ENCODE measurements around the gene TNFRSF8.
"Not testable (repeated sequence)": the region's sequence is repeated elsewhere in the genome, so short reads cannot be mapped to it uniquely, and the experiment has no call there.

Gene TNFRSF8

GRCh38 chr1:12039164-12039525, 24.0 kb upstream of the TNFRSF8 start:
- DNase-seq, result no peak

GRCh38 chr1:12039824-12040456, 23.2 kb upstream of the TNFRSF8 start:
- DNase-seq, result not testable (repeated sequence)

- no peak for DNase-seq
Measured at GRCh38 chr1:12040457-12041051, 22.5 kb upstream of the TNFRSF8 start.

DNA sequence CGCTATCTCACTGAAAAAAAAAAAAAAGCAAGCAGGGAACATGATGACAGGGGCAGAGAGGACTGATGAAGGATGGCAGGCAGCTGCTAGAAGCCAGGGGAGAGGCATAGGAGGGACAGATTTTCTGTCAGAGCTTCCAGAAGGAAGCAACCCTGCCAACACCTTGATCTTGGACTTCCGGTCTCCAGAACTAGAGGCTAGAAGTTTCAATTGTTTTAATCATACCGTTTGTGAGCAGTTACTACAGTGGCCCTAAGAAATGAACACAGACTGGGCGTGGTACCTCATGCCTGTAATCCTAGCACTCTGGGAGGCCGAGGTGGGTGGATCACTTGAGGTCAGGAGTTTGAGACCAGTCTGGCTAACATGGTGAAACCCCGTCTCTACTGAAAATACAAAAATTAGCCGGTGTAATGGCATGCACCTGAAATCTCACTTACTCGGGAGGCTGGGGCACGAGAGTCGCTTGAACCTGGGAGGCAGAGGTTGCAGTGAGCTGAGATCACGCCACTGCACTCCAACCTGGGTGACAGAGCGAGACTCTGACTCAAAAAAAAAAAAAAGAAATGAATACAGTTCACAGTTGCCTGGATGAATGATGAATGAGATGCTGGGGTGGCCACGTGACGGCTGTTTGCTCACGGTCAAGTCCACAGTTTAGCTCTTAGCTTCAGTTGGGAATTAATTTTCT, 18.8 kb upstream of the TNFRSF8 start:
- DNase-seq, result not testable (repeated sequence)

- DNase-seq, result no peak
Measured at GRCh38 chr1:12046749-12047119, 16.4 kb upstream of the TNFRSF8 start.

- DNase-seq, result no peak
Measured at GRCh38 chr1:12047120-12047876, 15.8 kb upstream of the TNFRSF8 start.

DNA sequence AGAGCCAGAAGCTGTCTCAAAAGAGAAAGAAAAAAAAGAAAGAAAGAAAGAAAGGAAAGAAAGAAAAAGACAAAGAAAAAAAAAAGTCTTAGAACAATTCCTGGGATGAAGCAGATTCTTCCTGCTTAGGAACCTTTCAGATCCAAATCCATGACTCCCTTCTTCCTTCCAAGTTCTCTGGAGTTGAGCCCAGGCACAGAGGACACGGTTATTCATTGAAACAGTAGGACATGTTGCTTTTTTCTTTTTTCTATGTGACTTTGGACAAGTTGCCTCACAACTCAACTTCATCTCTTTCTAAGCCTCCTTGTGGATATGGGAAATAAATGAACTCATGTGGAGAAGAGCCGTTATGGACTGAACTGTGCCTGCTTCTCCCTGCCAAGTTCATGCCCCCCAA, 14.7 kb upstream of the TNFRSF8 start:
- DNase-seq, result no peak

GRCh38 chr1:12049616-12050015, 13.5 kb upstream of the TNFRSF8 start:
- DNase-seq, result no peak

DNA sequence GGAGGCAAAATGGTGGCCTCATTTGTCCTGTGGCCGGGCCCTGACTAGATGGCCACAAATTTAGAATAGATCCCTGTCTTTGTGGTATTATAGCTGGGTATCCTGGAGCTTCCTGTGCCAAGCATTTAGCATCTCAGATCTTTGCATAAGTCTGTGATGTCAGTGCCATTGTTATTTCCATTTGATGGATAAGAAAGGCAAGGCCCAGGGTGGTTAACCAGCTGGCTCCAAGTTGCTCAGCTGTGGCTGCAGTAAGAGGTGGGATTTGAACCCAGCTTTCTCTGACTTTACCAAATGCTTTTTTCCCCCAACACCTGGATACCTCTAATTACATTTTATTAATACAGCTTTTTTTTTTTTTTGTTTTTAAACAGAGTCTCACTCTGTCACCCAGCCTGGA, 11.7 kb upstream of the TNFRSF8 start:
- no peak for DNase-seq

DNA sequence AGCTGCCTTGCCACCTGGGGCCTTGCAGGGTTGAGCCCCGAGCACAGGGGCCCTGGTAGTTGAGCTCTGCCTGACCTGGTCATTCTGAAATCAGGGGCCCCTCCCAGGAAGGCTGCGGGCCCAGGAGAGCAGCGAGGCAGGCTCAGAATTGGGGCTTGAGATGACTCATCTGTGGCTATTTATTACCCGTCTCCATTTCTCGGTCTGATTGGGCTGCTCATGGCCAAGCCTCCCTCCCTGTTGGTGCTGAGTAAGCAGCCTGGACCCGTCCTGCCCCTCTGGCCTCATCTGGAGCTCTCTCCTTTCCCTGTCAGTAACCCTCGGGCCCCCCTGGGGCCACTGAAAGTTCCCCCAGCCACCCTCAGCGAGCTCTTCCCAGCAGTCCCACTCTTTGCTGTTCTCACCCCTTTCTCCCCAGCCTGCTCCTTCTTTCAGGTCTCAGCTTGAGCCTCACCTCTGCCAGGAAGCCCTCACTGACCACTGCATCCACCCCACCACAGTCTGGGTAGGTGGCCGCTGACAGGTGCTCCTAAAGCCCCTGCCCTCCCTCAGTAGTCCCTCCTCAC, 11.0 kb upstream of the TNFRSF8 start:
- no peak for DNase-seq

GRCh38 chr1:12052997-12053686, 10.0 kb upstream of the TNFRSF8 start:
- DNase-seq, result no peak

DNA sequence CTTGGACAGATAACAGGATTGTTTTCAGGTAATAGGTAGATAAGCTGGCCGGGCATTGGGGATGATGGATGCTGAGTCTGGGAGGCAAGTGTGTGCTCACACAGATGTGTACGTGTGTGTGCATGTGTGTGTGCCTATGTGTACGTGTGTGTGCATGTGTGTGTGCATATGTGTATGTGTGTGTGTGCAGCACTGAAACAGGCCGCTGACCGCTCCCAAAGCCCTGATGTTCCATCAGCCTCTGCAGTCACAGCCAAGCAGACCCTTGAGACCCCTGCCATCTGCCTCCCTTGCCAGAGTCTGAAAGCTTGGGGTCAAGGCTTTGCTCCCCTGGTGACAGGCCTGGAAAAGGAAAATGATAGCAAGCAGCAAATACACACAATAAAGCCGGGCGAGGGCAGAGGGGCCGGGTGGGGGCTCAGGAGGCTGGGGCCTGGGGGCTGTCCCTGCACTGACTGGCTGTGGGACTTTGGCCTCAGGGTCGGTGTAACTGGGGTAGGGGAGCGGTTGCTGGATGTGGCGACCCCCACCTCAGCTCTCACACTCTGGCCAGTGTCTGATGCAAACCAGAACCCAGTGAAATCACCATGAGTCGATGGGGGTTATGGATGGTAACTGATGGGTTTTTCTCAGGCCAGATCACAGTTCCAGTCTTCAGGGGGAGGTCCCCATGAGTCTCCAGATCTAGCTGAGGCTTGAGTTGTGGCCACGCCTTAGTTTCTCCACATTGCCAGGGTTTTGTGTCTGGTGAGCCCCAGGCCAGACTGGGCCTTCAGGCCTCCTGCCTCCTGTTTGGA, 9.2 kb upstream of the TNFRSF8 start:
- DNase-seq, result no peak

DNA sequence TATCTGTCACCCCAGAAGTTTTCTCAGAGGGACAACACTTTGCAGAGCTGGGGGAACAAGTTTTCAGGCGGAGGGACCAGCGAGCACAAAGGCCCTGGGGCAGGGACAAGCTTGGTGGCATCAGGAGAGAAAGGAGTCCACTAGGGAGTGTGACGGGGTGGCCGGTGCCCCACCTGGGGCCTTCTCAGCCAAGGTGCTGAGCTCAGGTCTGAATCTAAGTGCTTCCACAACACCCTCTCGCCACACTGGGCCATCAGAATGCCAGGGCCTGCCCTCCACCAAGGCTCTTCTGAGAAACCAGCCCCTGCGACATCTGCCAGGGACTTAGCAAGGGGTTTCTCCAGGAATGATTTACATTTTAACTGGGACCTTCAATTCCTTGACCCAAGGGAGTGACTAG, 7.8 kb upstream of the TNFRSF8 start:
- no peak for DNase-seq

DNA sequence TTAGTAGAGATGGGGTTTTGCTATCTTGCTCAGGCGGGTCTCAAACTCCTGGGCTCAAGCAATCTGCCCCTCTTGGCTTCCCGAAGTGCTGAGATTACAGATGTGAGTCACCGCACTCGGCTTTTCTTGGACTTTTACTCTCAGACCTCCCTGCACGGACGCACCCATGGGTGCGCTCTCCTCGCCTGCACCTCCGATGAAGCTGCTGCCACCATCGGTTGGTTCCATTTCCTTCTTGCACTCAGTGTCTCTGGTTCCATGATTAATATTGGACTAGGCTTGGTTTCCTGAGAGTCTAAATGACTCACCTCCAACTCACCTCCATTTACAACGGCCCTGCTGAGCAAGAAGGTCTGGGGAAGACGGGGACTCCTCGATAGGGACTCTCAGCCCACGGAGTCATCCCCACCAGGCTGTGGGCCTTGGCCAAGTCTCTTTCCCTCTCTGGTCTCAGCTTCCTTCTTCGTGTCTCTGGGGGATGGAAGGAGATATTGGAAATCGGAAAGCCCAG, 6.7 kb upstream of the TNFRSF8 start:
- no peak for DNase-seq

DNA sequence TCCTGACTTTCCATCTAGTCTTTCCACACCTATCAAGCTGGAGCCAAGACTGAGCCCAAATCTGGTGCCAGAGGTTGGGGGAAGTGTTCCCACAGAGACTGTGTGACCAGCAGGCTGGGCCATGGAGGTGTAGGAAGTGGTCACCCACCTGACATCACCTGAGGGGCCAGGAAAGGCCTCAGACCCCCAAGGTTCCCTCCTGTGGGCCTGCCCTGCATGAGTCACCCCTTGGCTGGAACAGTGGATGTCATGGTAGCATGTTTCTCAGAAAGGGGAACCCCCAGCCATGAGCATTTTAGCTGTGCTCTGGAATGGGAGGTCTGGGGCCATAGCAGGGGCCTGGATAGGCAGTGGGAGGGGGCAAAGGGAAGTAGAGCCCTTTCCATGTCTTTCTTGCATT, 5.7 kb upstream of the TNFRSF8 start:
- DNase-seq, result no peak

DNA sequence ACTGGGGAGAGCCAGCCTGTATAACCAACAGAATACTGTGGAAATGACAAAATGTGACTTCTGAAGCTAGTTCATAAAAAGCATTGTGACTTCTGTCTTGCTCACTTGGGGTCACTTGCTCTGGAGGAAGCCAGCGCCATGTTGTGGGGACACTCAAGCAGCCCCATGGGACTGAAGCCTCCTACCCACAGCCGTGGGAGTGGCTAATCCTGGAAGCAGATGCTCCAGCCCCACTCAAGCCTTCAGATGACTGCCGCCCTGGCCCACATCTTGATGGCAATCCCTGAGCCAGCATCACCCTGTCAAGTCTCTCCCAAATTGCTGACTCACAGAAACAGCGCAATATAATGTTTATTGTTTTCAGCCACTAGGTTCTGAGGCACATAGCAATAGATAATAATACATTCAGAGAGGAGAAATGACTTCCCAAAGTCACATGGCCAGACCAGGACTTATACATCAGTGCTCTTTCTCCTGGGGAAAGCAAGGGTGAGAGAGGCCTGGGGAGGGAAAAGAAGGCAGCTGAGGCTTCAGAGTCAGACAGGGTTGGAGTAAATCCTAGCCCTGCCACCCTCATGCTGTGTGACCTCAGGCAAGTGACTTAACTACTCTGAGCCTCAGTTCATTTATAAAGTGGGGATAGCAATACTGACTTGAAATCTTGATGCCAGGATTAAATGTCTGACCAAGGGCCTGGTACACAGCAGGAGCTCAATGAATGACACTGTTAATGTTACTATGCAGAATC, 5.0 kb upstream of the TNFRSF8 start:
- DNase-seq, result no peak

DNA sequence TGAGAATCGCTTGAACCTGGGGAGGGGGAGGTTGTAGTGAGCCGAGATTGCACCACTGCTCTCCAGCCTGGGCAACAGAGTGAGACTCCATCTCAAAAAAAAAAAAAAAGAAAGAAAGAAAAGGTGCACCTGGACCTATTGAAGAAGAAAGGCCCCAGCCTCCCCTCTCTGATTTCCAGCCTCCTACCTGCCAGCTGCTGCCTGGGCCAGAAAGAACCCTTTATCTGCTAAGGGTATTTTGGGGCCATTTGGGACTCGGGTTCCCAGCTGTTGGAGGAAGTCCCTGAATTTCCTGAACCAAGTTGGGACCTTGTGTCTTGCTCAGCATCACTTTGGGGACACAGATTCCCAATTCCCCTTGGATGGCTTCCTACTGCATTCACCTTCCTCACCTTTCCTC, 3.9 kb upstream of the TNFRSF8 start:
- no peak for DNase-seq

GRCh38 chr1:12059722-12060464, 3.2 kb upstream of the TNFRSF8 start:
- DNase-seq, result no peak

GRCh38 chr1:12060500-12060899, 2.6 kb upstream of the TNFRSF8 start:
- no peak for DNase-seq
